ENCODE results near the gene FBLN1. TPM values are rescaled to one million over a fixed set of nuclear protein-coding genes. Genes with fewer than 3 reads are reported as not detected.

The FBLN1 gene
- total RNA-seq, 4 donors from 2014 or later, result 33.7 to 546 (median 86.3) TPM

GRCh38 chr22:45585946-45586540 is 83.4 kb downstream of the FBLN1 start:
- no peak for DNase-seq
- intact Hi-C loops (cut with DNase I), result no loop called here
- Histone ChIP-seq H3K9me3 (no peaks in the 10 kb centered on the region), H3K36me3 (peaks cover 0 to 48% (median 0%) of the 10 kb centered on the region in 3 donors), H3K4me3 (no peak overlapping the region), H3K4me1 (peaks cover 3 to 44% (median 6%) of the 10 kb centered on the region in 3 donors), H3K27ac (peak overlapping the region in 2 of 4 donors; percentile 9 to 40), H3K27me3 (no peaks in the 10 kb centered on the region)
- 85 to 89% methylated on average over 4 to 6 of the region's 19 CpGs for WGBS, 2 donors
- TF ChIP-seq CTCF (IDR thresholded peaks at IDR 0.05), result no peak

- Histone ChIP-seq H3K36me3 (peaks cover 0 to 47% (median 0%) of the 10 kb centered on the region in 3 donors), H3K27me3 (no peaks in the 10 kb centered on the region), H3K27ac (no peak overlapping the region), H3K4me3 (no peak overlapping the region), H3K4me1 (peaks cover 3 to 36% (median 6%) of the 10 kb centered on the region in 3 donors), H3K9me3 (no peaks in the 10 kb centered on the region)
- intact Hi-C loops (cut with DNase I), result no loop called here
- TF ChIP-seq POLR2A (IDR thresholded peaks at IDR 0.05) (no peak), CTCF (IDR thresholded peaks at IDR 0.05) (no peak)
- DNase-seq, result no peak
- 86% methylated on average over 19 of the region's 31 CpGs for WGBS, 2 donors
Measured at GRCh38 chr22:45586651-45587405, 84.1 kb downstream of the FBLN1 start.

GRCh38 chr22:45587638-45588505 is 85.2 kb downstream of the FBLN1 start:
- H3K36me3 ChIP-seq, result peaks cover 0 to 53% (median 0%) of the 10 kb centered on the region in 3 donors
- 74 to 84% methylated on average over 14 to 17 of the region's 17 CpGs for WGBS, 2 donors
- intact Hi-C loops (cut with DNase I), result no loop called here
- DNase-seq, result no peak
- TF ChIP-seq POLR2A (IDR thresholded peaks at IDR 0.05) (no peak), CTCF (IDR thresholded peaks at IDR 0.05) (no peak)
- H3K4me1 ChIP-seq, result peaks cover 3 to 31% (median 6%) of the 10 kb centered on the region in 3 donors
- H3K27ac ChIP-seq, result no peak overlapping the region
- H3K9me3 ChIP-seq, result no peaks in the 10 kb centered on the region
- H3K4me3 ChIP-seq, result no peak overlapping the region
- H3K27me3 ChIP-seq, result no peaks in the 10 kb centered on the region

GRCh38 chr22:45589556-45589955 is 86.9 kb downstream of the FBLN1 start:
- Histone ChIP-seq H3K4me1 (peaks cover 0 to 15% (median 3%) of the 10 kb centered on the region in 3 donors), H3K27me3 (no peaks in the 10 kb centered on the region), H3K9me3 (no peaks in the 10 kb centered on the region), H3K4me3 (no peak overlapping the region), H3K36me3 (peaks cover 0 to 64% (median 0%) of the 10 kb centered on the region in 3 donors), H3K27ac (no peak overlapping the region)
- TF ChIP-seq POLR2A (IDR thresholded peaks at IDR 0.05) (no peak), CTCF (IDR thresholded peaks at IDR 0.05) (no peak)
- intact Hi-C loops (cut with DNase I), result no loop called here
- DNase-seq, result no peak
- 79 to 86% methylated on average over 7 to 8 of the region's 8 CpGs for WGBS, 2 donors
